Loucy (cell line): ENCODE data around the gene SPATA17.
"Not testable (repeated sequence)": the region's sequence is repeated elsewhere in the genome, so short reads cannot be mapped to it uniquely, and the experiment has no call there.

Experiments
- H2AFZ ChIP-seq: fragments of 200-600 bp; sonication (generic); 2 replicates; pipeline ENCODE4 v1.6.0; 2016; ENCODE audit warnings: antibody characterized with exemption, mild to moderate bottlenecking, low read length, moderate library complexity
- H3F3A ChIP-seq: fragments of 200-600 bp; 2 replicates; pipeline ENCODE4 v1.6.0; 2016; ENCODE audit warnings: antibody characterized with exemption, low read depth, mild to moderate bottlenecking
- H3K27me3 ChIP-seq: fragments of 200-600 bp; sonication (generic); 2 replicates; pipeline ENCODE4 v1.6.1; 2014; ENCODE audit warnings: low read length, mild to moderate bottlenecking; ENCODE audit not compliant: insufficient read depth, poor library complexity, severe bottlenecking
- H3K36me3 ChIP-seq: fragments of 200-600 bp; sonication (generic); 2 replicates; pipeline ENCODE4 v1.6.1; 2016; ENCODE audit warnings: low read length; ENCODE audit not compliant: insufficient read depth
- H3K4me1 ChIP-seq: fragments of 200-600 bp; sonication (generic); 2 replicates; pipeline ENCODE4 v1.5.1; 2014; ENCODE audit warnings: low read length, mild to moderate bottlenecking; ENCODE audit not compliant: insufficient read depth, poor library complexity, severe bottlenecking
- H3K4me2 ChIP-seq: fragments of 200-600 bp; sonication (generic); 2 replicates; pipeline ENCODE4 v1.6.0; 2014; ENCODE audit warnings: antibody characterized with exemption, low read length, low read depth, mild to moderate bottlenecking; ENCODE audit not compliant: poor library complexity, severe bottlenecking
- H3K4me3 ChIP-seq: fragments of 200-600 bp; sonication (generic); 2 replicates; pipeline ENCODE4 v1.5.1; 2014; ENCODE audit warnings: low read length, mild to moderate bottlenecking, mixed read lengths; ENCODE audit not compliant: poor library complexity, severe bottlenecking
- H3K79me2 ChIP-seq: fragments of 200-600 bp; sonication (generic); 2 replicates; pipeline ENCODE4 v1.6.1; 2014; ENCODE audit warnings: low read length; ENCODE audit not compliant: insufficient read depth
- H3K9ac ChIP-seq: fragments of 200-600 bp; sonication (generic); 2 replicates; pipeline ENCODE4 v1.6.0; 2014; ENCODE audit warnings: mild to moderate bottlenecking, low read depth, low read length, moderate library complexity; ENCODE audit not compliant: poor library complexity, severe bottlenecking
- H3K9me2 ChIP-seq: fragments of 200-600 bp; sonication (generic); replicated peaks from 2 replicates; pipeline ENCODE4 v1.6.1; 2016; ENCODE audit warnings: low read depth, low read length, mixed read lengths
- H3K9me3 ChIP-seq: fragments of 200-600 bp; sonication (generic); 2 replicates; pipeline ENCODE4 v1.6.1; 2014; ENCODE audit warnings: mild to moderate bottlenecking, antibody characterized with exemption, low read length, low read depth; ENCODE audit not compliant: insufficient read depth
- H4K20me1 ChIP-seq: fragments of 200-600 bp; sonication (generic); 2 replicates; pipeline ENCODE4 v1.6.0; 2014; ENCODE audit warnings: antibody characterized with exemption, low read length, mild to moderate bottlenecking; ENCODE audit not compliant: insufficient read depth, poor library complexity, severe bottlenecking
- EZH2phosphoT487 ChIP-seq: fragments of 200-600 bp; IDR thresholded peaks from 2 replicates; pipeline ENCODE4 v1.6.1; 2018; ENCODE audit warnings: antibody characterized with exemption, mild to moderate bottlenecking, moderate library complexity, borderline replicate concordance
- TF ChIP-seq, protein P1 (sequence below): fragments of 200-600 bp; sonication (generic); conservative IDR thresholded peaks from 2 replicates; pipeline ENCODE4 v1.5.1; 2014; ENCODE audit warnings: mild to moderate bottlenecking, antibody characterized with exemption, low read length

The SPATA17 gene

GRCh38 chr1:217630711-217631591 is at the start of gene SPATA17, which contains the start of gene GPATCH2:
TSS of gene SPATA17 (plus strand) at chr1:217631344. CDS start at chr1:217631379, 35 bp downstream.
TSS of gene GPATCH2 (minus strand) at chr1:217631090. CDS start at chr1:217630971, 119 bp downstream.
- Histone ChIP-seq H3K4me1 (peaks cover 35% of the 10 kb centered on the region), H2AFZ (peak within 1 kb of the TSS; percentile 85), H3K9ac (peak within 1 kb of the TSS; percentile 68), H3K36me3 (no peaks in the 10 kb centered on the region), H3K79me2 (peaks cover 31% of the 10 kb centered on the region), H3K4me3 (peak within 1 kb of the TSS; percentile 85), H3F3A (no peaks in the 10 kb centered on the region), H3K4me2 (peak within 1 kb of the TSS; percentile 96), H3K9me2 (no peaks in the 10 kb centered on the region), H4K20me1 (no peaks in the 10 kb centered on the region), H3K27me3 (peaks cover 16% of the 10 kb centered on the region), H3K9me3 (no peaks in the 10 kb centered on the region)
- TF ChIP-seq EZH2phosphoT487: no peak
- TF ChIP-seq, protein P1, sequence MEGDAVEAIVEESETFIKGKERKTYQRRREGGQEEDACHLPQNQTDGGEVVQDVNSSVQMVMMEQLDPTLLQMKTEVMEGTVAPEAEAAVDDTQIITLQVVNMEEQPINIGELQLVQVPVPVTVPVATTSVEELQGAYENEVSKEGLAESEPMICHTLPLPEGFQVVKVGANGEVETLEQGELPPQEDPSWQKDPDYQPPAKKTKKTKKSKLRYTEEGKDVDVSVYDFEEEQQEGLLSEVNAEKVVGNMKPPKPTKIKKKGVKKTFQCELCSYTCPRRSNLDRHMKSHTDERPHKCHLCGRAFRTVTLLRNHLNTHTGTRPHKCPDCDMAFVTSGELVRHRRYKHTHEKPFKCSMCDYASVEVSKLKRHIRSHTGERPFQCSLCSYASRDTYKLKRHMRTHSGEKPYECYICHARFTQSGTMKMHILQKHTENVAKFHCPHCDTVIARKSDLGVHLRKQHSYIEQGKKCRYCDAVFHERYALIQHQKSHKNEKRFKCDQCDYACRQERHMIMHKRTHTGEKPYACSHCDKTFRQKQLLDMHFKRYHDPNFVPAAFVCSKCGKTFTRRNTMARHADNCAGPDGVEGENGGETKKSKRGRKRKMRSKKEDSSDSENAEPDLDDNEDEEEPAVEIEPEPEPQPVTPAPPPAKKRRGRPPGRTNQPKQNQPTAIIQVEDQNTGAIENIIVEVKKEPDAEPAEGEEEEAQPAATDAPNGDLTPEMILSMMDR: no peak

DNA sequence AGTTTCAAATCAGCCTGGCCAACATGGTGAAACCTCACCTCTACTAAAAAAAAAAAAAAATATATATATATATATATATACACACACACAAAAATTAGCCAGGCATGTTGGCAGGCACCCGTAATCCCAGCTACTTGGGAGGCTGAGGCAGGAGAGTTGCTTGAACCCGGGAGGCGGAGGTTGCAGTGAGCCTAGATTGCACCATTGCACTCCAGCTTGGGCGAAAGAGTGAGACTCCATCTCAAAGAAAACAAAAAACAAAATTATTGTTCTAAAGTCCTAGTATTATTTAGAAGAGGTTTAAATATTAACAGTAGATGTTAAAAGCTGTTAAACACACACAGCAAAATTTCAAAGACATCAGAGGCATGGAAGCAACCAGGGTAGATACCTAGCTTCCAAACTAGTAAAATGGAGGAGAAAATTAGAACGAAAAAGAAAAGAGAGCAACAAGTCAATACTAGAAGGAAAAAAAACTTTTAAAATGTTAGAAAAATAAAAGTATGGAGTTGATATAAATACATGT is 46.8 kb upstream of the SPATA17 start:
- not testable (repeated sequence) for H3K9me3 ChIP-seq, H3K4me3 ChIP-seq, H2AFZ ChIP-seq, H3K4me1 ChIP-seq, H4K20me1 ChIP-seq, H3K9ac ChIP-seq, H3K36me3 ChIP-seq, H3K27me3 ChIP-seq, H3K9me2 ChIP-seq, H3K79me2 ChIP-seq, H3F3A ChIP-seq, H3K4me2 ChIP-seq

DNA sequence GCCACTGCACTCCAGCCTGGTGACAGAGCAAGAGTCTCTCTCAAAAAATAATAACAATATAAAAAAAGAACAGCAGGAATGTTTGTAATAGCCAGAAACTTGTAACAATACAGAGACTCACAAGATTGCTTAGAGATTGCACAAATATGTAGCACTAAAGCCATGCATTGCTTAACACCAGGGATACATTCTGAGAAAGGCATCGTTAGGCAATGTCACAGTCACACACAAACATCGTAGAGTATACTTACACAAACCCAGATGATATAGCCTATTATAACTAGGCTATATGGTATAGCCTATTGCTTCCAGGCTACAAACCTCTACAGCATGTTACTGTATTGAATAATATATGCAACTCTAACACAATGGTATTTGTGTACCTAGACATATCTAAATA is 45.6 kb upstream of the SPATA17 start:
- Histone ChIP-seq H4K20me1 (no peaks in the 10 kb centered on the region), H3K27me3 (no peaks in the 10 kb centered on the region)
- no peak for TF ChIP-seq EZH2phosphoT487
- TF ChIP-seq, protein P1: no peak

More for the DNA sequence above, 45.6 kb upstream of the SPATA17 start:
- no peaks in the 10 kb centered on the region for H3K79me2 ChIP-seq
- H3K4me1 ChIP-seq: no peaks in the 10 kb centered on the region
- H3K4me3 ChIP-seq: no peak overlapping the region
- H3K9me3 ChIP-seq: no peaks in the 10 kb centered on the region
- no peak overlapping the region for H2AFZ ChIP-seq
- H3K9ac ChIP-seq: no peak overlapping the region
- no peak overlapping the region for H3K4me2 ChIP-seq
- no peaks in the 10 kb centered on the region for H3K36me3 ChIP-seq
- no peaks in the 10 kb centered on the region for H3K9me2 ChIP-seq
- no peaks in the 10 kb centered on the region for H3F3A ChIP-seq
